PC-9 (cell line): ENCODE measurements around the gene UTS2R. TPM values are rescaled to one million over a fixed set of nuclear protein-coding genes. Genes with fewer than 3 reads are reported as not detected.

Source experiments
- BruUV-seq: library from RNA; stranded (reverse); fragments of 400-500 nt; replicated peaks from 2 replicates; lab custom pipeline; 2021; lab: Mats Ljungman, UMichigan
- CTCF ChIA-PET: fragments of 300-600 bp; sonication (Branson Sonifier 250); formaldehyde crosslinking; loops from one replicate; lab custom pipeline; 2022; ENCODE audit warnings: antibody characterized with exemption; lab: Charles Lee
- POLR2A ChIA-PET: fragments of 300-600 bp; sonication (Branson Sonifier 250); formaldehyde crosslinking; loops from one replicate; lab custom pipeline; 2022; ENCODE audit warnings: antibody characterized with exemption; ENCODE audit not compliant: unreplicated experiment; lab: Charles Lee
- DNase-seq, 2 experiments: peaks; one replicate each; pipeline versions ENCODE4 v3.0.0 to v3.0.0-alpha.2; 2015 to 2022; ENCODE audit warnings: mixed read lengths in 1 of 2
- H2AFZ ChIP-seq: fragments of 200-600 bp; sonication (generic); 2 replicates; pipeline ENCODE4 v1.8.1; 2017; ENCODE audit warnings: antibody characterized with exemption
- H3F3A ChIP-seq: fragments of 200-600 bp; sonication (generic); 2 replicates; pipeline ENCODE4 v1.8.1; 2017; ENCODE audit warnings: antibody characterized with exemption, mild to moderate bottlenecking, low read depth; ENCODE audit not compliant: insufficient read depth
- H3K27ac ChIP-seq: fragments of 200-600 bp; sonication (generic); 2 replicates; pipeline ENCODE4 v1.6.1; 2016; ENCODE audit warnings: mixed run types
- H3K27me3 ChIP-seq: fragments of 200-600 bp; sonication (generic); 2 replicates; pipeline ENCODE4 v1.6.1; 2016; ENCODE audit warnings: low read depth, mixed run types; ENCODE audit not compliant: insufficient read depth
- H3K36me3 ChIP-seq: fragments of 200-600 bp; sonication (generic); 2 replicates; pipeline ENCODE4 v1.6.1; 2016; ENCODE audit warnings: low read depth, mixed run types
- H3K4me1 ChIP-seq: fragments of 200-600 bp; sonication (generic); replicated peaks from 2 replicates; pipeline ENCODE4 v1.6.1; 2016; ENCODE audit warnings: mixed run types; ENCODE audit not compliant: insufficient read depth
- H3K4me2 ChIP-seq: fragments of 200-600 bp; sonication (generic); 2 replicates; pipeline ENCODE4 v1.6.1; 2017; ENCODE audit warnings: mixed run types
- H3K4me3 ChIP-seq: fragments of 200-600 bp; sonication (generic); 2 replicates; pipeline ENCODE4 v1.6.1; 2016; ENCODE audit warnings: mixed run types
- H3K79me2 ChIP-seq: fragments of 200-600 bp; sonication (generic); 2 replicates; pipeline ENCODE4 v1.6.1; 2017; ENCODE audit warnings: low read depth, mixed run types
- H3K9me2 ChIP-seq: fragments of 200-600 bp; sonication (generic); 2 replicates; pipeline ENCODE4 v1.8.1; 2017; ENCODE audit warnings: mild to moderate bottlenecking; ENCODE audit not compliant: insufficient read depth
- H3K9me3 ChIP-seq: fragments of 200-600 bp; sonication (generic); 2 replicates; pipeline ENCODE4 v1.8.1; 2016; ENCODE audit warnings: low read depth; ENCODE audit not compliant: insufficient read depth
- H4K20me1 ChIP-seq: fragments of 200-600 bp; sonication (generic); 2 replicates; pipeline ENCODE4 v1.8.1; 2017; ENCODE audit not compliant: insufficient read depth
- CTCF ChIP-seq: fragments of 200-600 bp; sonication (generic); conservative IDR thresholded peaks from 2 replicates; pipeline ENCODE4 v1.6.1; 2017; ENCODE audit warnings: mixed run types, antibody characterized with exemption, mild to moderate bottlenecking, moderate library complexity
- EZH2 ChIP-seq: fragments of 200-600 bp; sonication (generic); IDR thresholded peaks from 2 replicates; pipeline ENCODE4 v1.8.0; 2017; ENCODE audit warnings: antibody characterized with exemption, low read depth
- intact Hi-C: fragments of 100-400 bp; cut with micrococcal nuclease; formaldehyde crosslinking; loops from one replicate; pipeline ENCODE4 v1.10.0; 2022; ENCODE audit not compliant: unreplicated experiment
- total RNA-seq: library from RNA; stranded (reverse); gene quantifications from 2 replicates; pipeline ENCODE4 v1.2.3, GENCODE V29; 2021

The UTS2R gene
- total RNA-seq, 1 experiment from 2014 or later, result not detected

GRCh38 chr17:82400206-82400605, 28.6 kb downstream of the UTS2R start:
- POLR2A ChIA-PET, result no interaction called here
- TF ChIP-seq EZH2 (no peak), CTCF (no peak)
- no peaks in the 10 kb centered on the region for H3K27me3 ChIP-seq
- no peak for DNase-seq
- H3K4me1 ChIP-seq, result no peaks in the 10 kb centered on the region
- no peaks in the 10 kb centered on the region for H3K79me2 ChIP-seq
- H3K4me3 ChIP-seq, result no peak overlapping the region
- no peak overlapping the region for H3K4me2 ChIP-seq
- intact Hi-C loops, result no loop called here
- H3K27ac ChIP-seq, result no peak overlapping the region
- H3K9me3 ChIP-seq, result no peaks in the 10 kb centered on the region
- H3F3A ChIP-seq, result no peaks in the 10 kb centered on the region
- no peaks in the 10 kb centered on the region for H3K36me3 ChIP-seq
- no peak overlapping the region for H2AFZ ChIP-seq
- CTCF ChIA-PET, result no interaction called here
- no TSS peak for BruUV-seq
- H4K20me1 ChIP-seq, result no peaks in the 10 kb centered on the region; the same call in 1 of the 2 replicates
- H3K9me2 ChIP-seq, result no peaks in the 10 kb centered on the region

GRCh38 chr17:82400830-82401229, 29.3 kb downstream of the UTS2R start:
- no peak overlapping the region for H3K4me2 ChIP-seq
- H3F3A ChIP-seq, result no peaks in the 10 kb centered on the region
- H3K4me1 ChIP-seq, result no peaks in the 10 kb centered on the region
- ChIA-PET POLR2A (no interaction called here), CTCF (no interaction called here)
- no peaks in the 10 kb centered on the region for H3K79me2 ChIP-seq
- no TSS peak for BruUV-seq
- intact Hi-C loops, result no loop called here
- DNase-seq, result no peak
- H3K27me3 ChIP-seq, result no peaks in the 10 kb centered on the region
- H3K9me3 ChIP-seq, result no peaks in the 10 kb centered on the region
- H3K4me3 ChIP-seq, result no peak overlapping the region
- no peaks in the 10 kb centered on the region; the same call in 1 of the 2 replicates for H4K20me1 ChIP-seq
- no peaks in the 10 kb centered on the region for H3K36me3 ChIP-seq
- no peak overlapping the region for H3K27ac ChIP-seq
- no peak overlapping the region for H2AFZ ChIP-seq
- no peaks in the 10 kb centered on the region for H3K9me2 ChIP-seq
- TF ChIP-seq EZH2, result no peak

GRCh38 chr17:82402865-82403264, 31.3 kb downstream of the UTS2R start:
- Histone ChIP-seq H3K36me3 (no peaks in the 10 kb centered on the region), H3K4me3 (no peak overlapping the region), H3K9me3 (no peaks in the 10 kb centered on the region), H3K27me3 (no peaks in the 10 kb centered on the region), H2AFZ (no peak overlapping the region), H3K79me2 (no peaks in the 10 kb centered on the region), H3K27ac (no peak overlapping the region), H3F3A (no peaks in the 10 kb centered on the region), H3K4me2 (no peak overlapping the region), H3K4me1 (no peaks in the 10 kb centered on the region), H4K20me1 (no peaks in the 10 kb centered on the region), H3K9me2 (no peaks in the 10 kb centered on the region)
- ChIA-PET CTCF (no interaction called here), POLR2A (no interaction called here)
- no peak for DNase-seq
- BruUV-seq, result no TSS peak
- TF ChIP-seq CTCF, result no peak
- no peak for TF ChIP-seq EZH2
- intact Hi-C loops, result no loop called here
